Measurements from ENCODE around the gene IL6R.

- TF ChIP-seq POLR2AphosphoS5 (IDR thresholded peaks at IDR 0.05; ENCODE audit: borderline replicate concordance, low read depth, low read length) (no peak), EZH2 (IDR thresholded peaks at IDR 0.05) (no peak), FOXP2 (optimal IDR thresholded peaks at IDR 0.05; ENCODE audit: control extremely low read depth, extremely low read length, insufficient read depth) (no peak)
Measured at GRCh38 chr1:154442006-154442740, 37.0 kb downstream of the IL6R start.

Data from SK-N-MC (cell line).